NCI-H2227 (cell line): Measurements from ENCODE around the gene SMAD4.
"Not testable (repeated sequence)": the region's sequence is repeated elsewhere in the genome, so short reads cannot be mapped to it uniquely, and the experiment has no call there.

Experiments used
- DNase-seq: peaks from one replicate; lab custom pipeline; 2025; ENCODE audit not compliant: unreplicated experiment; lab: John Stamatoyannopoulos, UW

The SMAD4 gene

DNA sequence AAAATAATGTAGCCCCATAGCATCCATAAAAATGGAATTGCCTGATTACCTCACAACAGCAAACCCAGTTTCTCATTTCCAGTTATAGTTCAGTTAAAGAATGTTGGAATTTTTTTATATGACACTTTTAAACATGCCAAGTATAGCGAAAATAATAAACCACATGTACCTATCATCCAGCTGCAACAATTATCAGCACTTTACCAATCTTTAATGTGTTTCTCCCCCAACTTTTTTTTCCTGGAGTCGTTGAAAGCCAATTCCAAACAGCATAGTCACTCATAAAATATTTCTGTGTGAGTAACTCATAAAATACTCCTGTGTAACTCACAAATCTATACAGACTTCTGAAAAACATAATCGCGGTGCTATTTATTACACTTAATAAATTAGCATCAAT, 38.1 kb downstream of the SMAD4 start:
- no peak for DNase-seq

DNA sequence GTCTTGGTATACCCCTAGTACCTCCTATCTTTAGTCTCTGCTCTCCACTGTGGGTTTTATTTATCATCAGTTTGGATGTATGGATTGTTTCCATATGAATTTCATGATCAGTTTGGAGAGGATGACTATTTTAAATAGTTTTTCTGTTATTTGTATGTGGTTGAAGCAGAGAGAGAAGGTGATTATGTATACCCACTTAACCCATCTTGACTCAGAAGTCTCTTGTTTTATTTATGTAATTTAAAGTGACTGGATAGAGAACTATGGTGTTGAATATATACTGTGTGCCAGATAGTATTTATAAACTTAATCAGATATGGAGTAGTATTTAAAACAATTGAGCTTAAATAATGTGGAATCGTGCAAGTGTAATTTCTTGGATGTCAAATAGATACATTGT, 39.9 kb downstream of the SMAD4 start:
- no peak for DNase-seq

DNA sequence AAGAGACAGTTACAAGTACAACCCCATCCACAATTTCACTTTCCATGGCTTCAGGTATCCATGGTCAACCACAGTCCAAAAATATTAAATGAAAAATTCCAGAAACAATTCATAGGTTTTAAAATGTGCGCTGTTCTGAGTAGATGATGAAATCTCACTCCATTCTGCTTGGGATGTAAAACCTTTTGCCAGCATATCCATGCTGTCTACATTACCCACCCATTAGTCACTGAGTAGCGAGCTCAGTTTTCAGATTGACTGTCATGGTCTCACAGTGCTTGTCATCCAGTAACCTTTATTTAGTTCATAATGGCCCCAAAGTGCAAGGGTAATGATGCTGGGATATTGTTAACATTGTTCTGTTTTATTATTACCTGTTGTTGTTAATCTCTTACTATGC, 40.5 kb downstream of the SMAD4 start:
- DNase-seq, result no peak

DNA sequence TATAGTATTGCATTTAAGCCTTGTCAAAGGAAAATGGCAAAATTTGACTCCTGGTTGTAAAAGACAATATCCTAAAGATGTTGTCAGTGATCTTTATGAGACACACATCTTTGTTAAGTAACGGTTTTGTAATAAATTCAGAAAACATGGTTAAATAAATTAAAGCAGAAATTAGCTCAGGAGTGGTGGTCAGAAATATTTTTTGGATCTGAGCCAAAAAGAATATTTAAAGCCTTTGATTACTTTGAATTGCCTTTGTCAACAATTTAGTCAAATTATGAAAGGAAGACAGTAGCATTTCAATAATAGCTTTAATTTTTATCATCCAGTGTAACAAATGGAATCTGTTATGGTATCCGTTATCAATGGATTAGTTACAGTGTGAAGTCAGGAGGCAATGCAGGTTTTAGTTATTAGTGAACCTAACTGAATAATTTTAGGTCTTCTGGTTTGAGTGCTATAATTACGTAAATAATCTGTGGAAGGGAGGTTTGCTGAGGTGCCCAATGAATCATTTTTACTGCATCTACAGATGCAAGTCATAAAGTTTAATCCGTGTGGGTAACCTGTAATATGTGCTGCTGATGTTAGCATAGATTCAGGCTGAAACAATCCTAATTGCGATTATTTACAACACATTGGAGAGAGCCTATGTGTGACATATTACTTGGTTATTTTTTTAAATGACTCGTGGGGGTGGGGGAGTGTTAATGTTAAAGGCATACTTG, 42.7 kb downstream of the SMAD4 start:
- DNase-seq, result no peak

DNA sequence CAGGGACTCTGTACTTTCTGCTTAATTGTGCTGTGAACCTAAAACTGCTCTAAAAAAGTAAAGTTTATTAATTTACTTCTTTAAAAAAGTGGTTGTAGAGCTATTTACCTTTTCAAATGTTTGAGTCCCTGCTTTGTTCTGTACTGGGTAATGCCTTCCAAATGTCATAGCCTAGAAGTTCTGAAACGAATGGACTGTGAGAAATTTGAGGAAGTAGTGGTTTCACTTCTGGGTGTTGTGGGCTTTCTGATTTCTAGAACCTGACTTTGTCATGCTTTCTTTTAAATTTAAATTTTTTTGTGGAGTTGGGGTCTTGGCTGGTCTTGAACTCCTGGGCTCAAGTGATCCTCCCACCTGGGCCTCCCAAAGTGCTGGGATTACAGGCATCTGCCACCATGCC, 44.6 kb downstream of the SMAD4 start:
- no peak for DNase-seq

DNA sequence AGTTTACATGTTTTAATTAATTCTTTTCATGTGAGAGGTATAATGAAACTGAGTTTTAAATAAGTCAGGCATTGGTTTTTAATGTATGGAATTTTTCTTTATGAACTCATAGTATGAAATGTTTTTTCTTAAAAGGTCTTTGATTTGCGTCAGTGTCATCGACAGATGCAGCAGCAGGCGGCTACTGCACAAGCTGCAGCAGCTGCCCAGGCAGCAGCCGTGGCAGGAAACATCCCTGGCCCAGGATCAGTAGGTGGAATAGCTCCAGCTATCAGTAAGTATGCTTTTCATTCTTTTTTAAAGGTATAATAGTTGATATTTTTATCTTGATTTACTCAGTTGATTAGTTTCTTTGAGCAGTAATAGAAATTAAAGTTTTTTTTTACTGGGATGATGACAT, 46.5 kb downstream of the SMAD4 start:
- no peak for DNase-seq

DNA sequence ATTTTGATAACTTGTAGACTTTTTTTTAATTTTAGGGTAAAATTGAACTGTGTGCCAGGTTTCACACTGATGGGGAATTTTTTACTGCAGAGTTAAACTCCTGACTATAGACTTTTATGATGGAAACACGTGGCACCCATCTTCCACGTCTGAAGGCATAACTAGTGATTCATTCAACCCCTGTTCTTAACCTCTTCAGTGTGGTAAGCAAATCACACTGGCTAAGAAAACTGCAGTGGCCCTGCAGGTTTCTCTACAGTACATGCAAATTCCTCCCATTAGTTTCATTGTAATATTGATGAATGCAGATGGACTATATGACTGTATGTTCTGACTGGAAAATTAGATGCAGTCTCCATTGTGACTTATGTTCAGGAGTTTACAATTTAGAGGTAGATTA, 47.2 kb downstream of the SMAD4 start:
- DNase-seq, result no peak

DNA sequence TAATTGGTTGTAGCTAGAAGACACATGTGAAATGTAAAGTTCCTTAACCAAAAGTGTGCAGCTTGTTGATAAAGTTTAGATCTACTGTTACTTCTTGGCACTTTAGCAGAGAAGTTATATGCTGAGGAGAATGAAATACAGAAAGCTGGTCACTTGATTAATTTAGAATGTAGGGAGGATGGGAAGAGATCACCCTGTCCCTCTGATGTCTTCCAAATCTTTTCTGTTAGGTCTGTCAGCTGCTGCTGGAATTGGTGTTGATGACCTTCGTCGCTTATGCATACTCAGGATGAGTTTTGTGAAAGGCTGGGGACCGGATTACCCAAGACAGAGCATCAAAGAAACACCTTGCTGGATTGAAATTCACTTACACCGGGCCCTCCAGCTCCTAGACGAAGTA, 48.0 kb downstream of the SMAD4 start:
- no peak for DNase-seq

DNA sequence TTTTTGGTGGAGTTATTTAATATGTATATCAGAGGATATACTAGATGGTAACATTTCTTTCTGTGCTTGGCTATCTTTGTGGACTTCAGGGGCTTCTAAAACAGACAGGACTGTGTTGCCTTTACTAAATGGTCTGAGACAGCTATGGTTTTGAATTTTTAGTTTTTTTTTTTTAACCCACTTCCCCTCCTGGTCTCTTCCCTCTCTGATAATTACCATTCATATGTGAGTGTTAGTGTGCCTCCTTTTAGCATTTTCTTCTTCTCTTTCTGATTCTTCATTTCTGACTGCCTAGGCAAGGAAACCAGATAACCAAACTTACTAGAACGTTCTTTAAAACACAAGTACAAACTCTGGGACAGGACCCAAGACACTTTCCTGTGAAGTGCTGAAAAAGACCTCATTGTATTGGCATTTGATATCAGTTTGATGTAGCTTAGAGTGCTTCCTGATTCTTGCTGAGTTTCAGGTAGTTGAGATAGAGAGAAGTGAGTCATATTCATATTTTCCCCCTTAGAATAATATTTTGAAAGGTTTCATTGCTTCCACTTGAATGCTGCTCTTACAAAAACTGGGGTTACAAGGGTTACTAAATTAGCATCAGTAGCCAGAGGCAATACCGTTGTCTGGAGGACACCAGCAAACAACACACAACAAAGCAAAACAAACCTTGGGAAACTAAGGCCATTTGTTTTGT, 52.7 kb downstream of the SMAD4 start:
- no peak for DNase-seq

DNA sequence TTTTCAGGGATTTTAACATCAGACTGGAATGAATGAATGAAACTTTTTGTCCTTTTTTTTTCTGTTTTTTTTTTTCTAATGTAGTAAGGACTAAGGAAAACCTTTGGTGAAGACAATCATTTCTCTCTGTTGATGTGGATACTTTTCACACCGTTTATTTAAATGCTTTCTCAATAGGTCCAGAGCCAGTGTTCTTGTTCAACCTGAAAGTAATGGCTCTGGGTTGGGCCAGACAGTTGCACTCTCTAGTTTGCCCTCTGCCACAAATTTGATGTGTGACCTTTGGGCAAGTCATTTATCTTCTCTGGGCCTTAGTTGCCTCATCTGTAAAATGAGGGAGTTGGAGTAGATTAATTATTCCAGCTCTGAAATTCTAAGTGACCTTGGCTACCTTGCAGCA, 53.4 kb downstream of the SMAD4 start:
- no peak for DNase-seq

DNA sequence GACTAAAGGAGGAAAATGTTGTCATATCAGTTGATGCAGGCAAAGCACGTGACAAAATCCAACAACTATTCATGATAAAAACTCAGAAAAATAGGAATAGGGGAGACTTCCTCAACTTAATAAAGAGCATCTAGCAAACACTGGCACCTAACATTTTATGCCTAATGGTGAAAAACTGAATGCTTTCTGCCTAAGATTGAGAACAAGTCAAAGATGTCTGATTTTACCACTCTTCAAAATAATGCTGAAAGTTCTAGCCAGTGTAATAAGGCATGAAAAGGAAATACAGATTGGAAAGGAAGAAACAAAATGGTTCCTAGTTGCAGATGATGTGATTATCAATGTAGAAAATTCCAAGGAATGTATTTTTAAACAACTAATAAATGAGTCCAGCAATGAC, 58.4 kb downstream of the SMAD4 start:
- DNase-seq, result no peak

DNA sequence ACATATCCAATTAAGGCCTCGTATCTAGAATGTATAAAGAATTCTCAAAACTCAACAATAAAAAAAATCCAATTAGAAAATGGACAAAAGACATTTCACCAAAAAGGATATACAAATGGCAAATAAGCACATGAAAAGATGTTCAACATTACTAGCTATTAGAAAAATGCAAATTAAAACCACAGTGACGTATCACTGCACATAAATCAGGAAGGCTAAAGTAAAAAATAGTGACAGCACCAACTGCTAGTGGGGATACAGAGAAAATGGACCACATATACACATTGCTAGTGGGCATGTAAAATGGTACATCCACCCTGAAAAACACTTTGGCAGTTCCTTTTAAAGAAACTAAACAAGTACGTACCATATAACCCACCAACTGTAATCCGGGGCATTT, 59.7 kb downstream of the SMAD4 start:
- no peak for DNase-seq

DNA sequence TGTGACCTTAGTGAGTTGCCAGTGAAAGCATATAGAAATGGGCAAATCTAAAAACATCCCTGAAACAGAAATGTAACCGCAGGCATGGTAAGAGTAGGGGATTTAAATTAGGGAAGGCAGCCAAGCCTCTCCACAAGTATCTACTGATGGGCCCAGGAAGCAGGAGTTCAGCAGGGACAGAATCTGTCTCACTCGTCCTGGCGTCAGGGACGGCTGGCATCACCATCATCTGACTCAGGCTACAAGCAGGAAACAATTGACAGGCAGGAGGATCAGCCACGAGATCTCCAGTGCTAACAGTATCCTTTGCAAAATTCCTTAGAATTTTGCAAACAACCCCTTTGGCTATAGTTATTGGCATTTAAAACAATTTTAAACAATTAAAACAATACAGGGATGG, 61.3 kb downstream of the SMAD4 start:
- DNase-seq, result no peak

DNA sequence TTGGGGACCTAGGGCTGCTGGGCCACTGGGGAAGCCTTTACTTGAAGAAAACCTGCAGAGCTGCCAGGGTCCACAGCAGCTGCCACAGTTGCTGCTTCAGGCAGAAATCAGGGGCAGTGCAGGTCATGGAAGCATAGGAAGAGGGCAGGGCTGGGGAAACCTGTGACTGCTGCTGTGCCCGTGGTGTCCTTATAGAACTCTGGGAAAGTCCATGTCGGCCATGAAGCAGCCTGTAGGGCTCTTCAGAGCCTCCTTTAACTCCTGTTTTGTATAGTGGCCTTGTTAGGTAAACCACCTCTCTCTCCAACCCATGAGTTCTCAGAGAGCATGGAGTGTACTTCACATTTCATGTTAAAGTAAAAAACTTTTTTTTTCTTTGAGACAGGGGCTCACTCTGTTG, 62.1 kb downstream of the SMAD4 start:
- DNase-seq, result no peak

DNA sequence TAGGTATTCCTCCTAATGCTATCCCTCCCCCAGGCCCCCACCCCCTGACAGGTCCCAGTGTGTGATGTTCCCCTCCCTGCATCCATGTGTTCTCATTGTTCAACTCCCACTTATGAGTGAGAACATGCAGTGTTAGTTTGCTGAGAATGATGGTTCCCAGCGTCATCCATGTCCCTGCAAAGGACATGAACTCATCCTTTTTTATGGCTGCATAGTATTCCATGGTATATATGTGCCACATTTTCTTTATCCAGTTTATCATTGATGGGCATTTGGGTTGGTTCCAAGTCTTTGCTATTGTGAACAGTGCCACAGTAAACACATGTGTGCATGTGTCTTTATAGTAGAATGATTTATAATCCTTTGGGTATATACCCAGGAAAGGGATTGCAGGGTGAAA, 63.0 kb downstream of the SMAD4 start:
- DNase-seq, result not testable (repeated sequence)

DNA sequence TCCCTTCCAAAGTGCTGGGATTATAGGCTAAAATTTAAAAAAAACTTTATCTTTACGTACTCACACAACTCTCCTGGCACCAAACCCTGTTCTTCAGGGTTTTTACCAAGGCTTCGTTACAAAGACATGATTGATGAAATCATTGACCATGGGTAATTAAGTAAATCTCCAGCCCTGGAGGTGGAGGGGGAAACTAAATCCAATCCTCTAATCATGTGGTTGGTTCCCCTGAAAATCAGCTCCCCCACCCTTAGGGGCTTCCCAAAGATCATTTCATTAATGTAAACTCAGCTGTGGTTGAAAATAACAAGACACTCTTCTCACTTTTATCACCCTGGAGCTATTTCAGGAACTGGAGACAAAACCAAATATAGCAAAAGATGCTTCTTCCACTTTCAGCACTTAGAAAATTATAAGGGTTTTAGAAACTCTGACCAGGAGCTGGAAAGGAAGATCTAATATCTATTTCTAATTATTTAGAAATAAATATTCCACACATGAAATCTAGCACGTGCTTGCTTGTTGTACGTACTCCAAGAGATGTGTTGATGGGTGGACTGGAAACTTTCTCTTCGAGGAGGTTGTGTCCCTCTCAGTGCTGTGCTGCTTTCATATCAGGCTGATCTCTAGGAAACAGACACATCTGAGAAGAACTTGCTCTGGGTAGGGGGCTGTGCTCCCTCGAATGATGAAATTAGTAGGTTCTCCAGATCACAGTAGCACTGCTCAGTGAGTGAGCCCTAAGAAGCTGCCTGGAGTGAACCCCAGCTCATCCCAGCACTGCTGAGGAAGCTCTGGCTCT, 67.2 kb downstream of the SMAD4 start:
- DNase-seq, result no peak

DNA sequence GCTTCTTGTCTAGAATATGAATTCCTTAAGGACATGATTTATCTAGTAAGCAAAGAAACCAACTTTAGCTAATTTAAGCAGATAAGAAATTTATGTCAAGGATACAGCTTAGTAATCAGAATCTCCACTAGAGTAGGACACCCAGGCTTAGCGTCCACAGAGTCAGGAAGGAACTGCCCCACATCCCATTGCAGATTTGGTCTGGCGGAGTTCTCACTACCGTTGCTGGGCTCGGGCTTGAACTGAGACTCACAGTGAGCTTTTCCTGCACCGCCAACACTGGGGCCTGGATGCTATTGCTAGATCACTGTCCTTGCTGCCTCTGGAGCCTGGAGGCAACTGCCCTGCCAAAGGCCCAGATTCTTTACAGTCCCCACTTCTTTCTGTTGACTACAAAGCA, 68.1 kb downstream of the SMAD4 start:
- no peak for DNase-seq

DNA sequence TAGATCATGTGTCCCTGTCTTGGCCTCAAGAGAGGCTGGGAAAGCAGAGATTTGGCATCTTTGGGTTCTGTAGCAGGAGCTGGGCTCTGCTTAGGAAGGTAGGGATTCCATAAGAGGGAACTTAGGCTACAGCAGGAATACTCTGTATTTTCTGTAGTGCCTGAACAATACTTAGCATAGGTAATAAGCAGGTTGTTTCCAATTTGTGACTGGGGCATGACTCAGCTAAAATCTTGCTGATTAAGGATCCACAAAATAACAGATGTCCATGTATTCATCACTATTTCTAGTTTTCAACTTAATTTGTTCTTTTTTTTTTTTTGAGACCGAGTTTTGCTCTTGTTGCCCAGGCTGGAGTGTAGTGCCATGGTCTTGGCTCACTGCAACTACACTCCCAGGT, 68.5 kb downstream of the SMAD4 start:
- DNase-seq, result no peak

DNA sequence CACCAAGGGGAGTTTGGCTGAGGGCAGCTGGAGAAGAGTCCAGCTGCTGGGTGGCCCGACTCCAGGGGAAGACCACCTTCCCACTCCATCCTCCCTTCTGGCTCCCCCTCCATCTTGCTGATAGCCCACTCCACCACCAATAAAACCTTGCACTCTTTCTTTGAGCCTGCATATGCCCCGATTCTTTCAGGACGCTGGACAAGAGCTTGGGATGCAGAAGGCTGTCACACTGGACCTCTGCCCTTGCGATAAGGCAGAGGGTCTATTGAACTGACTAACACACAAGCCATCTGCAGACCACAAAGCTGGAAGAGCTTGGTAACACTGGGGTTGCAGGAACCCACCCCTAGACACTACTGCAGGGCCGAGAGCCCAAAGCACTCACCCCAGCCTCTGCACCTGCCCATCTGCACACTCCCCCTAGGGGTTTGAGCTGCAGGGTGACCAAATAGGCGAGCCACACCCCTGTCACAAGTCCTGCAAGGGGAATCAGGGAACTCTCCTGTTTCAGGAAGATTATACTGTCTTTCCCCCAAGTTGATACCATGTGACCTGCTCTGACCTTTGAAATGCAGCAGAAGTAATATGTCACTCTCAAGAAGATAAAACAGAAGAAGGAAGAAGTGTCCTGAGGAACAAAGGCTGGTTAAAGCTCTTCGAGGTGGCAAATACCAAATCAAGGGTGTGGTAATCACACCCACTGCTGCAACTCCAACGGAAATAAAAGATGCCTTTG, 70.5 kb downstream of the SMAD4 start:
- no peak for DNase-seq

DNA sequence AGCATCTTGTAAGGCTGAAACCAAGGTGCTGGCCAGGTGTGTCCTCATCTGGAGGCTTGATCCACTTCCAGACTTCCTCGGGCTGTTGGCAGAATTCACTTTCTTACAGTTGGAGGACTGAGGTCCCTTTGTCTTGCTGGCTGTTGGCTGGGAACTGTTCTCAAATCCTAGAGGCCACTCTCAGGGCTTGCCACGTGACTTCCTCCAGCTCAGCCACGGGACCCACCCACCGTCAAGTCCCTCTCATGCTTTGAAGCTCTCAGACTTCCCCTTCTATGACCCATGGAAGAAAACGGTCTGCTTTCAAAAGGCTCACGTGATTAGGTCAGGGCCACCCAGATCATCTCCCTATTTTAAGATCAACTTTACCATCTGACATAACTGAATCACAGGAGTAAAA, 77.1 kb downstream of the SMAD4 start:
- no peak for DNase-seq

DNA sequence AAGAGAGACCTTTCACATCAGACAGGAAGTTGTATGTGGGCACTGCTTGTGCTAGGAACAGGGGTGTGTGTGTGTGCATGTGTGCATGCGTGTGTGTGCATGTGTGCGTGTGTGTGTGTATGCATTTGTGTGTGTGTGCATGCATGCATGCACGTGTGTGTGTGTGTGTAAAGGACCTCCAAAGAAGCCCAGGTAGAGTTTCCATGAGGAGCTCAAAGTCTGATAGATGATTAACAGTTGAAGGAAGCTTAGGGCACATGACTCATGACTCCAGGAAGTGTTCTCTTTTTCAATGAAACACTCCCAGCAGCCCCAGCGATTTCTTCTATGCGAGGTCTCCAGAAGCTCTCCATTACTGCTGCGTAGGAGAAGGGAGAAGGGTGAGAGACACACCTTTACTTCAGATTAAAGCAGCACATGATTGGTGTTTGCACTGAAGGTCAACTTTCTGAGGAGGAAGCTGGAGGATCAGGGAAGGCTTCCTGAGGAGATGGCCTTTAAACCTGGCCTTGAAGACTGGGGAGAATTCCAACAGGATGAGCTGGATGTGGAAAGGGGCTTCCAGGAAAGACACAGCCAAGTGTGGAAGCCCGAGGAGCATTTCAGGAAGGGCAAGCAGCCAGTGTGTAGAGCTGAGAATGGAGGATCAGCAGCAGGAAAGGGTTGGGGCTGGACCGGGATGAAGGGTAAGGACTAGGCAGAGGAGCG, 77.7 kb downstream of the SMAD4 start:
- no peak for DNase-seq
